HepG2 (cell line): ENCODE measurements around the gene PLXNA4.

Experiments
- ARNT ChIP-seq: fragments of 450-650 bp; IDR thresholded peaks from 2 replicates; pipeline ENCODE4 v1.6.1; 2017
- CTCF ChIP-seq: sonication (generic); formaldehyde crosslinking; IDR thresholded peaks from 2 replicates; pipeline ENCODE4 v1.5.0; 2020; ENCODE audit warnings: mild to moderate bottlenecking, missing genetic modification reagents, moderate library complexity
- HMGA1 ChIP-seq: sonication (generic); formaldehyde crosslinking; conservative IDR thresholded peaks from 2 replicates; pipeline ENCODE4 v1.4.0; 2020; ENCODE audit warnings: missing genetic modification reagents
- KLF16 ChIP-seq, 2 experiments: sonication (generic) in 1 of 2; formaldehyde crosslinking in 1 of 2; IDR thresholded peaks; 2 replicates each; pipeline versions ENCODE4 v1.6.1 to v1.8.0; 2016 to 2023; ENCODE audit warnings: missing genetic modification reagents in 2 of 2, missing compliant biosample characterization in 1 of 2

DNA sequence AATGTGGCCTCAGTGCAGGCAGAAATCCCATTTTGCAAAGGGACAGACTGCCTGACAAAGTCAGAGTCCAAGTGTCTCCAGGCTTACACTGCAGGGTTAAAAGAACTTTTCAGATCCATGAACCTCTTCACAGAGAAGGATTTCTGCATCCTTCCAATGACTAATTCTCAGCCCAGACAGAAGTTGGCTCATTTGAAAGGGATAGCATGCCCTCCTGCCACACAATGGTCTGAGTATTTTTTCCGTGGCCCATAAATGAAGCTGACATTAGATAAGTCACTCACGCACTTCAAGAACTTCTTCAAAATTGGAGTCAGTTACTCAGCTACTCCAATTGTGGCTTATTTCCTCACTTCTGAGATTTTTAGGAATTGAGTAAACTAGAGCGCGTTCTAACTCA lies 170.2 kb downstream of the PLXNA4 start:
- no peak for TF ChIP-seq CTCF
- no peak for TF ChIP-seq HMGA1 (CRISPR knock-in tag)
- no peak for TF ChIP-seq KLF16 (CRISPR knock-in tag; IDR thresholded peaks at IDR 0.05)
- no peak for TF ChIP-seq ARNT
